Measurements from ENCODE around the gene UGGT2. TPM values are rescaled to one million over a fixed set of nuclear protein-coding genes. Genes with fewer than 3 reads are reported as not detected.

UGGT2 gene
- total RNA-seq, 1 experiment from 2014 or later, result 34.5 TPM

DNA sequence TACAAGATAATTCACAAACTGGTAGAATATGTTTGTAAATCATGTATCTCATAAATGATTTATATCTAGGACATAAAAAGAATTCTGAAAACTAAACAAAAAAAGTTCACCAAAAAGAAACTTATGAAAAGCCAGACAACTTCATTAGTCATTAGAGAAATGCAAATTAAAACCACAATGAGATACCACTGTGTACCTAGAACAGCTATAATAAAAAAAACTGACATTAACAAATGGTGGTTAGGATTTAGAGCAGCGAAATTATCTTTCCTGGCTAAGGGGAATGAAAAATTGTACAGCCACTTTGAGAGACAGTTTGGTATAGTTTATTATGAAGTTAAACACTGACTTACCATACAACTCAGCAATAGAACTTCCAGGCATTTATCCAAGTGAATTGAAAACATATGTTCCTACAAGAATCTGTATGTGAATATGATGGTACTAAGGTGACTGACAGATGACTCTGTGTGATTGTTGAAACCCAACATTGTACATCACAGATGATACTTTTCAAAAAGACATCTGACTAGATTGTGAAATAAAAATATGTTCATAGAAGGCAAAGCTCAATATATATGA is 41.8 kb downstream of the UGGT2 start:
- no peak overlapping the region for H3K4me2 ChIP-seq (ENCODE audit: insufficient read depth, insufficient read length, low read length)
- H3K4me1 ChIP-seq (ENCODE audit: insufficient read depth, low read length), result no peaks in the 10 kb centered on the region
- H3K27ac Mint-ChIP-seq, result no peak overlapping the region
- H3K23me2 ChIP-seq (ENCODE audit: insufficient read length, low read depth, low read length, poor library complexity, severe bottlenecking), result no peaks in the 10 kb centered on the region
- H3T11ph ChIP-seq (ENCODE audit: low read length), result no peak overlapping the region
- H3K23ac ChIP-seq (ENCODE audit: insufficient read length, low read depth, low read length), result no peak overlapping the region
- H3K9me3 ChIP-seq (ENCODE audit: control insufficient read depth, low read depth, low read length), result peaks cover 7% of the 10 kb centered on the region
- H3K27me3 Mint-ChIP-seq (ENCODE audit: low read depth), result no peaks in the 10 kb centered on the region
- H4K20me1 ChIP-seq (ENCODE audit: control insufficient read depth, insufficient read depth, insufficient read length), result no peaks in the 10 kb centered on the region
- no peak overlapping the region for H4K91ac ChIP-seq (ENCODE audit: insufficient read length, low read depth, low read length)
- peaks cover 18 to 22% of the 10 kb centered on the region in 2 experiments; a peak in 4 of 5 replicates for H3K9me3 Mint-ChIP-seq
- no peak overlapping the region for H2BK15ac ChIP-seq (ENCODE audit: low read depth, low read length)
- H3K4ac ChIP-seq (ENCODE audit: low read depth, low read length), result no peak overlapping the region
- H2BK12ac ChIP-seq (ENCODE audit: insufficient read length, low read depth, low read length), result no peak overlapping the region
- no peaks in the 10 kb centered on the region for H3K79me2 ChIP-seq (ENCODE audit: insufficient read depth, low read length)
- no CpG with 5 or more reads among the region's 1 CpG for WGBS (ENCODE audit: extremely low coverage, insufficient read length, low lambda C conversion rate)
- H3K79me1 ChIP-seq (ENCODE audit: insufficient read depth, low read depth, low read length, poor library complexity, severe bottlenecking), result no peaks in the 10 kb centered on the region
- no peak overlapping the region for H4K8ac ChIP-seq (replicated peaks; ENCODE audit: insufficient read length, low read depth, low read length)
- no peak overlapping the region for H4K5ac ChIP-seq (ENCODE audit: insufficient read length, low read depth, low read length)
- H3K4me1 Mint-ChIP-seq, result no peaks in the 10 kb centered on the region; a peak in 1 of 4 replicates
- no peak overlapping the region for H2BK20ac ChIP-seq (ENCODE audit: low read depth, low read length, poor library complexity, severe bottlenecking)
- no peak overlapping the region for H2BK5ac ChIP-seq (ENCODE audit: insufficient read length, low read length)
- H2AK5ac ChIP-seq (ENCODE audit: insufficient read length, low read length), result no peak overlapping the region
- no peak overlapping the region for H3K4me3 Mint-ChIP-seq
- TF ChIP-seq, protein P1, sequence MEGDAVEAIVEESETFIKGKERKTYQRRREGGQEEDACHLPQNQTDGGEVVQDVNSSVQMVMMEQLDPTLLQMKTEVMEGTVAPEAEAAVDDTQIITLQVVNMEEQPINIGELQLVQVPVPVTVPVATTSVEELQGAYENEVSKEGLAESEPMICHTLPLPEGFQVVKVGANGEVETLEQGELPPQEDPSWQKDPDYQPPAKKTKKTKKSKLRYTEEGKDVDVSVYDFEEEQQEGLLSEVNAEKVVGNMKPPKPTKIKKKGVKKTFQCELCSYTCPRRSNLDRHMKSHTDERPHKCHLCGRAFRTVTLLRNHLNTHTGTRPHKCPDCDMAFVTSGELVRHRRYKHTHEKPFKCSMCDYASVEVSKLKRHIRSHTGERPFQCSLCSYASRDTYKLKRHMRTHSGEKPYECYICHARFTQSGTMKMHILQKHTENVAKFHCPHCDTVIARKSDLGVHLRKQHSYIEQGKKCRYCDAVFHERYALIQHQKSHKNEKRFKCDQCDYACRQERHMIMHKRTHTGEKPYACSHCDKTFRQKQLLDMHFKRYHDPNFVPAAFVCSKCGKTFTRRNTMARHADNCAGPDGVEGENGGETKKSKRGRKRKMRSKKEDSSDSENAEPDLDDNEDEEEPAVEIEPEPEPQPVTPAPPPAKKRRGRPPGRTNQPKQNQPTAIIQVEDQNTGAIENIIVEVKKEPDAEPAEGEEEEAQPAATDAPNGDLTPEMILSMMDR (conservative IDR thresholded peaks at IDR 0.05), result no peak
- no peak overlapping the region for H2BK120ac ChIP-seq (ENCODE audit: low read depth, low read length, poor library complexity, severe bottlenecking)
- H2AFZ ChIP-seq (ENCODE audit: low read length), result no peak overlapping the region
- H3K27ac ChIP-seq (ENCODE audit: insufficient read length, low read depth, low read length), result no peak overlapping the region
- H3K14ac ChIP-seq (ENCODE audit: insufficient read depth, low read length), result no peak overlapping the region
- no peak for DNase-seq
- no peak overlapping the region for H3K9ac ChIP-seq (ENCODE audit: extremely low read depth, insufficient read length, low read length)
- H3K18ac ChIP-seq (ENCODE audit: insufficient read length, low read depth, low read length), result no peak overlapping the region
- H3K36me3 Mint-ChIP-seq (ENCODE audit: insufficient read depth in 1 of 3, low read depth in 3 of 3), result peaks cover 37 to 48% (median 42%) of the 10 kb centered on the region in 3 experiments
- no peak overlapping the region for H3K56ac ChIP-seq (ENCODE audit: insufficient read length, low read depth, low read length)
- no peaks in the 10 kb centered on the region for H3K27me3 ChIP-seq (ENCODE audit: insufficient read depth, low read length)
